Fibroblast of pulmonary artery (primary cell): Measurements from ENCODE around the gene LEF1.

Experiments
- DNase-seq: peaks from one replicate; pipeline ENCODE4 v3.0.0-alpha.2; 2010; ENCODE audit warnings: low read depth
- H3K4me3 ChIP-seq: replicated peaks from 2 replicates; pipeline ENCODE4 v1.5.1; 2011; ENCODE audit warnings: low read depth, mild to moderate bottlenecking, control low read depth, low read length, moderate library complexity
- TF ChIP-seq, protein P1 (sequence below): IDR thresholded peaks from 2 replicates; pipeline ENCODE4 v1.5.1; 2011; ENCODE audit warnings: mild to moderate bottlenecking, control low read depth, low read length, inconsistent platforms; ENCODE audit errors: missing control alignments

The LEF1 gene

GRCh38 chr4:108152980-108153379 is 15.8 kb downstream of the LEF1 start:
- DNase-seq, result no peak
- no peak overlapping the region for H3K4me3 ChIP-seq
- TF ChIP-seq, protein P1, sequence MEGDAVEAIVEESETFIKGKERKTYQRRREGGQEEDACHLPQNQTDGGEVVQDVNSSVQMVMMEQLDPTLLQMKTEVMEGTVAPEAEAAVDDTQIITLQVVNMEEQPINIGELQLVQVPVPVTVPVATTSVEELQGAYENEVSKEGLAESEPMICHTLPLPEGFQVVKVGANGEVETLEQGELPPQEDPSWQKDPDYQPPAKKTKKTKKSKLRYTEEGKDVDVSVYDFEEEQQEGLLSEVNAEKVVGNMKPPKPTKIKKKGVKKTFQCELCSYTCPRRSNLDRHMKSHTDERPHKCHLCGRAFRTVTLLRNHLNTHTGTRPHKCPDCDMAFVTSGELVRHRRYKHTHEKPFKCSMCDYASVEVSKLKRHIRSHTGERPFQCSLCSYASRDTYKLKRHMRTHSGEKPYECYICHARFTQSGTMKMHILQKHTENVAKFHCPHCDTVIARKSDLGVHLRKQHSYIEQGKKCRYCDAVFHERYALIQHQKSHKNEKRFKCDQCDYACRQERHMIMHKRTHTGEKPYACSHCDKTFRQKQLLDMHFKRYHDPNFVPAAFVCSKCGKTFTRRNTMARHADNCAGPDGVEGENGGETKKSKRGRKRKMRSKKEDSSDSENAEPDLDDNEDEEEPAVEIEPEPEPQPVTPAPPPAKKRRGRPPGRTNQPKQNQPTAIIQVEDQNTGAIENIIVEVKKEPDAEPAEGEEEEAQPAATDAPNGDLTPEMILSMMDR, result no peak

GRCh38 chr4:108149588-108150380 is 18.9 kb downstream of the LEF1 start:
- H3K4me3 ChIP-seq, result no peak overlapping the region
- DNase-seq, result no peak
- TF ChIP-seq, protein P1, result no peak

GRCh38 chr4:108148316-108148715 is 20.4 kb downstream of the LEF1 start:
- TF ChIP-seq, protein P1, result no peak
- DNase-seq, result no peak
- H3K4me3 ChIP-seq, result no peak overlapping the region

- H3K4me3 ChIP-seq, result no peak overlapping the region
- TF ChIP-seq, protein P1, result no peak
- DNase-seq, result no peak
Observed at GRCh38 chr4:108146819-108147218, 21.9 kb downstream of the LEF1 start.

DNA sequence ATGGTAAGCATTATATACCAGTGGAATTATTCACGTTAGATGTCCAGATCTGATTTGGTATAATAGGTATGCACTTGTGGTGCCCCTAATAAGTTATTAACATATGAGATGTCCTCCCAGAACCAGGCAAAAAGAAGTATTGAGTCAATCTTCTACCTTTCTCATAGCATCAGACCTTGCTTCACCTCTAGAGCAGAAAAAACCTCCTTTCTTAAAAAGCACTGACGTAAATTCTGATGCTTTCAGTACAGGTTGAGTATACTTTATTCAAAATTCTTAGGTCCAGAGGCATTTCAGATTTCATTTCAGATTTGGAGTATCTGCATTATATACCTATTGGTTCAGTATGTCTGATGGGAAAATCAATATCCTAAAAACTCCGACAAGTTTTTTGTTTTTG is 22.4 kb downstream of the LEF1 start:
- DNase-seq, result no peak

DNA sequence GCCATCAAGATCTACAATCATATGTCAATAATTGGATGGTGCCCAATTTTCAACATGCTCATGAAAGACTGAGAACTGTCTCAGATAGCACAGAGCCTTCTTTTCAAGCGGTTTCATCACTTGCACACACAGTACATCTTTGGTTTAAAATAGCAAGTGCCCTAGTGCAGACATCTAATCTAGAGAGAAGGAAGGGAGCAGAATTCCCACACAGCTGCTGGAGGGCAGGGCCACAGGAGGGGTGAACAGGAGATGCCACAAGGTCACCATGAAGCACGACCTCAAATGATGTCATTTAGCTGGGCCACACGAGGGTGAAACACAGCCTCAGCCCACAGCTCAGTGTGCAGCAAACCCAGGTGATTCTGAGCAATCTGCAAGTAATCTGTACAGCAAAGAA is 24.3 kb downstream of the LEF1 start:
- DNase-seq, result no peak
- H3K4me3 ChIP-seq, result no peak overlapping the region
- TF ChIP-seq, protein P1, result no peak

More for the DNA sequence above, 22.4 kb downstream of the LEF1 start:
- TF ChIP-seq, protein P1, result no peak
- no peak overlapping the region for H3K4me3 ChIP-seq

GRCh38 chr4:108143515-108143914 is 25.2 kb downstream of the LEF1 start:
- no peak overlapping the region for H3K4me3 ChIP-seq
- no peak for DNase-seq

More at GRCh38 chr4:108143515-108143914, 25.2 kb downstream of the LEF1 start:
- TF ChIP-seq, protein P1, result no peak
